Ureter (tissue), 1 donor: ENCODE data around the gene NUP93. TPM values are rescaled to one million over a fixed set of nuclear protein-coding genes. Genes with fewer than 3 reads are reported as not detected.
A peak's percentile ranks its signal among the peaks of the same experiment; 100 is the strongest.

Experiments used
- DNase-seq: peaks from one replicate; pipeline ENCODE4 v3.0.0-alpha.2; 2020; ENCODE audit warnings: low spot score
- total RNA-seq: library from RNA; stranded (reverse); gene quantifications from one replicate; pipeline ENCODE4 v1.2.4, GENCODE V29; 2023
- donor health status: DM: yes; HTN: yes; CAD: no.

The NUP93 gene
- total RNA-seq, result 69.1 TPM

DNA sequence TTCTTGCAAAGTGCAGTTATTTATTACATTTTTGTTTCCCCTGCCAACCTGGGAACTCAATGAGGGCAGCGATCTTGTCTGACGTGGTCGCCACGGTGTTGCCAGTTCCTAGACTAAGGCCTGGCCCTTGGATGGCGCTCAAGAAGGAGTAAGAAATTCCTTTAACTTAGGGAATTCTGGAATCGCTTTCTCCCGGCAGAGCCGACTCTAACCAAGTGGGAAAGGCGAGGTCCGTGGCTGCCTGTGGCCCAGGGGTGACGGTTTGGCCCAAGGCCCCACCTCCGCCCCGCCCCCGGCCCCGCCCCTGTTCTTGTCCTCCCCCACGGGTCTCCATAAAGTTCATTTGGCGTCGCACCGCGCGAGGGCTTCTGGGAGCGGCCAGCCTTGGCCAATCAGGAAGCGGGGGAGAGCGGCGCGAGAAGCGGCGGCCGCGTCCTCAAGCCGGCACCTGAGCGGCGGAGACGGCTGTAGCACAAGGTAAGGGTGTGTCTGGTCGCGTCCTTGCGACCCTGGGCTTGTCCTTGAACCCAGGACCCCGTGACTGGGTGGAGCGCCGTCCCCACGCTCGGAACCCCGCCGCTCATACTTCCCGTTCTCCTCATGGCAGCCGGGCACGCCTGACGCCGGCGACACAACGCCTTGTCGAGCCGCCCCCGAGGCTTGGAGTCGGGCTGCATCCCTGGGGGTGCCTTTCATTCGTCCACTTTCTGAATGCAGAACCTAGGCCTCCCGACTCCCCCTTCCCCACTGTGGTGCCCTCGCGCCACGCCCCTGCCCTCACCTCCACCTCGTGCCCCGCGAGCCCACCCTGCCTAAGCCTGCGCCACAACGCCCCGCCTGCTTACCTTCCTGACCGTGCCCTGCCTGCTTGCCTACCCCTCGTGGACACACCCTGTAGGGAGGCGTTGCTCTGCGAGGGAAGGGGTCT is at the start of gene NUP93:
NUP93 (plus strand) TSS at position 395 of the 928 bp plus-strand sequence. CDS start 18,119 bp downstream, outside the sequence.
- DNase-seq, result peak; percentile 93

- DNase-seq, result peak; percentile 93
Observed at GRCh38 chr16:56681939-56682702, 47.8 kb upstream of the NUP93 start, which contains the start of gene MT1X. Gene MT1X, plus strand, starts transcription at chr16:56682470. Its CDS starts 71 bp downstream, at chr16:56682541.

DNA sequence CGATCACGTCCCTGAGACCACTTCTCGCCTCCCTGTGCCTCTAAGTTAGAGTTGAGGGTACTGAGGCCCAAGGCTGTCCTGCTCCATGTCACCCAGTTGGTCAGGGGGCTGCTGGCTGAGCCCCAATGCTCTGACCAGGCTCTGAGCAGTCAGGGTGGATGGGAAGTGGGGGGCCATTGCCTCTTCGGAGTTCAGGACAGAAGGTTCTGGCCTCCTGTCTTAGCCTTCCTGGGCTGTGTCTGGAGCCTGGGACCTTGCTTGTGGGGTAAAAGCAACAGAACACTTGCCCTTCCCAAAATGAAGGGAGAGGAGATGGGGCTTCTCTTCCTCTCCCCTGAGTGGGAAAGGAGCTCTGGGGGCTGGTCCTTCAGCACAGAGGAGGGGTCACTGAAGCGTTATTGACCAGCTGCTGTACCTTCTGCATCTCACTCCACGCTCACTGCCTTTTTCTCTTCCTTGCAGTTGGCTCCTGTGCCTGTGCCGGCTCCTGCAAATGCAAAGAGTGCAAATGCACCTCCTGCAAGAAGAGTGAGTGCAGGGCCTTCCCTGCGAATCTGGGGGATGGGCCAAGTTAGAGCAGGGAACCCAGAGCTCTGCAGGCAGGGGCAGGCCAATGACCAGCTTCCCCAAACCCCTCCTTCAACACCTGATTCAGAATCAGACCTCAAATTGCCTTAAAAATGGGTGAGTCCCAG is 47.1 kb upstream of the NUP93 start:
- no peak for DNase-seq

GRCh38 chr16:56683424-56684172 is 46.3 kb upstream of the NUP93 start:
- DNase-seq, result no peak

GRCh38 chr16:56684256-56684925 is 45.5 kb upstream of the NUP93 start:
- no peak for DNase-seq

GRCh38 chr16:56684926-56685590 is 44.9 kb upstream of the NUP93 start:
- no peak for DNase-seq

DNA sequence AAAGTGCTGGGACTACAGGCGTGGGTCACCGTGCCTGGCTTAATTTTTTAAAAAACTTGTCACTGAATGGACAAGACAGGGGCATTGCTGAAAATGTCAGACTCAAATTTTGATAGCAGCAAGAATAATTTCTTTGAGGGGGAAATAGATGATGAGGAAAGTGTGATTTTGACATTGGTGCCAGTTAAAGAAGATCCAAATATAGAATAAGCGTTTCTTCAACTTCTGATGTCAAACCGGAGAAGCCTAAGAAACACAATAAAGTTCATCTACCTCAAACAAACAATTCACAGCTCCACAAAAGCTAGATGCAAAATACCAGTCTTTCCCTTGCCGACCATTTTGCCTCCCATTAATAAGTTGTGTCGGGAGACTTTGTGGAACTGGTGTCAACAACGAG is 43.2 kb upstream of the NUP93 start:
- no peak for DNase-seq

- DNase-seq, result no peak
Observed at GRCh38 chr16:56688762-56689161, 41.2 kb upstream of the NUP93 start.

GRCh38 chr16:56689171-56689570 is 40.8 kb upstream of the NUP93 start:
- no peak for DNase-seq

DNA sequence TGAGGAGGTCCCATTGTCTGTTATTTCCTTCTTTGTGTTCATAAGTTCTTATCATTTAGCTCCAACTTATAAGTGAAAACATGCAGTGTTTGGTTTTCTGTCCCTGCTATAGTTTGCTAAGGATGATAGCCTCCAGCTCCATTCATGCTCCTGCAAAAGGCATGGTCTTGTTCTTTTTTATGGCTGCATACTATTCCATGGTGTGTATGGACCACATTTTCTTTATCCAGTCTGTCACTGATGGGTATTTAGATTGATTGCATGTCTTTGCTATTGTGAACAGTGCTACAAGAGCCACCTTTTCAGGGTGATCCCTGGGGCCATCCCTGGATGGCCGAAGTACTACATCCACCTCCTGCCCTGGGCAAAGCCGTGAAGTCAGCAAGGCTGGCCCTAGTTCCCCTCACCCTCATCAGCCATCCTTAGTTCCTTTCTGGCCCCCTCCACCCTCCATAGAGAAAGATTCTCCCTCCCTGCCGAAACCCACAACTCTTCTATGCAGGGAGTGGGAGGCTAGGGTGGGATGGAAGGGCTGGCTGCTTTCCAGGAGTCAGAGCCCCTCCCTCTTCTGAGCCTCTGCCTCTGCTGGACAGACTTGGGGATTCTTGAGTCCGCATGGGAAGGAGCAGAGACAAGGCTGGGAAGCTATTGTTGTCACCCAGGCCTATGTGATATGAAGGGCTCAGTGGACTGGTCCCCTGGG is 39.4 kb upstream of the NUP93 start:
- DNase-seq, result no peak

GRCh38 chr16:56691885-56692284 is 38.0 kb upstream of the NUP93 start:
- DNase-seq, result peak; percentile 57

GRCh38 chr16:56695246-56695645 is 34.7 kb upstream of the NUP93 start:
- DNase-seq, result no peak

DNA sequence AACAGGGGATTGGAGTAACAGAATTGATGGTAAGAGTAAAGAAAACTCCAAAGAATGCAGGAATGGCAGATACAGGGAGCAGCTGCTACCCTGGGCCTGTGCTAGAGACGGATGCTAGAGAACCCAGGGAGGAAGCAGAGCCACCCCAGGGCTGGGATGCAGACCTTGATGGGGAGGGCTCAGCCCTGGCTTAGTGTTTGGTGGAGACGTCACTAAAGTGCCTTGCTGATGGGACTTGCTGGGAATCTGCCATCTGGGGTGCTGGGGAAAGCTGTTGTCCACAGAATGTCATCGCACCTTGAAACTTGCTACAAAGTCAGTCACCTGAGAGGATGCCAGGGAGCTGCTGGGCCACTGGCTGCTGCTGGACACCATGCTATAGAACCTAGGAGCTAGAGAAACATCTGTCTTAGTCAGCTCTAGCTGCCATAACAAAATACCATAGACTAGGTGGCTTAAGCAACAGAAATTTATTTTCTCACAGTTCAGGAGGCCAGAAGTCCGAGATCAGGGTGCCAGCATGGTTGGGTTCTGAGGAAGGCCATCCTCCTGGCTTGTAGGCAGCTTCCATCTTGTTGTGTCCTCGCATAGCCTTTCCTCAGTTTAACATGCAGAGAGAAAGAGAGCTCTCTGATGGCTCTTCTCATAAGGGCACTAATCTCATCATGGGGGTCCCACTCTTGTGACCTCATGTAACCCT is 32.3 kb upstream of the NUP93 start:
- no peak for DNase-seq

DNA sequence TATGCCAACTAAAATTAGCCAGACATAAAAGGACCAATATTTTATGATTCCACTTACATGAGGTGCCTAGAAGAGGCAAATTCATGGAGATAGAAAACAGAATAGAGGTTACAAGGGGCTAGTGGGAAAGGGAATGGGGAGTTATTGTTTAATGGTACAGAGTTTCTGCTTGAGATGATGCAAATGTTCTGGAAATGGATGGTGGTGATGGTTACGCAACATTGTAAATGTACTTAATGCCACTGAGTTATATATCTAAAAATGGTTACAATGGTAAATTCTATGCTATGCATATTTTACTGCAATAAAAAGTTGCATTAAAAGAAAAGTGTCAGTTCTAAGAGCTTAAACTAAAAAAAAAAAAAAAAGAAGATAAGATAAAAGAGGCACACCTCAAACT is 29.7 kb upstream of the NUP93 start:
- no peak for DNase-seq

- no peak for DNase-seq
Observed at GRCh38 chr16:56700631-56701030, 29.3 kb upstream of the NUP93 start.

- no peak for DNase-seq
Observed at GRCh38 chr16:56701534-56701933, 28.4 kb upstream of the NUP93 start.

DNA sequence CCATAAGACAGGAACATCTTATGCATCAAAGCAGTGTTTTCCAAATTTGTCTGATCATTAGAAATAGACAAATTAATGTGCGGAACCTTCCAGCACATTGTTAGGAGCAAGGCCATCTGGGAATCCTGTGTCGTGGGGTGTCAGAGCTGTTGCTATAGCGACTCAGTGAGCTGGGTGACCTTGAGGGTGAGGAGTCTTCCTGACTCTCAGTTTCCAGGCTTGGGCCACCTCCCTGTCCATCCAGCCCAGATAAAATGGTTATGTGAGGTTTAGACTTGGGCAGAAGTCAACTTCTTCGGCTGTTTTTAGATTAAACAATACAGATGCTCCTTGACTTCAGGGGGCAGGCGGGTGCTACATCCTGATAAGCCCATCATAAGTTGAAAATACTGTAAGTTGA is 27.1 kb upstream of the NUP93 start:
- no peak for DNase-seq

DNA sequence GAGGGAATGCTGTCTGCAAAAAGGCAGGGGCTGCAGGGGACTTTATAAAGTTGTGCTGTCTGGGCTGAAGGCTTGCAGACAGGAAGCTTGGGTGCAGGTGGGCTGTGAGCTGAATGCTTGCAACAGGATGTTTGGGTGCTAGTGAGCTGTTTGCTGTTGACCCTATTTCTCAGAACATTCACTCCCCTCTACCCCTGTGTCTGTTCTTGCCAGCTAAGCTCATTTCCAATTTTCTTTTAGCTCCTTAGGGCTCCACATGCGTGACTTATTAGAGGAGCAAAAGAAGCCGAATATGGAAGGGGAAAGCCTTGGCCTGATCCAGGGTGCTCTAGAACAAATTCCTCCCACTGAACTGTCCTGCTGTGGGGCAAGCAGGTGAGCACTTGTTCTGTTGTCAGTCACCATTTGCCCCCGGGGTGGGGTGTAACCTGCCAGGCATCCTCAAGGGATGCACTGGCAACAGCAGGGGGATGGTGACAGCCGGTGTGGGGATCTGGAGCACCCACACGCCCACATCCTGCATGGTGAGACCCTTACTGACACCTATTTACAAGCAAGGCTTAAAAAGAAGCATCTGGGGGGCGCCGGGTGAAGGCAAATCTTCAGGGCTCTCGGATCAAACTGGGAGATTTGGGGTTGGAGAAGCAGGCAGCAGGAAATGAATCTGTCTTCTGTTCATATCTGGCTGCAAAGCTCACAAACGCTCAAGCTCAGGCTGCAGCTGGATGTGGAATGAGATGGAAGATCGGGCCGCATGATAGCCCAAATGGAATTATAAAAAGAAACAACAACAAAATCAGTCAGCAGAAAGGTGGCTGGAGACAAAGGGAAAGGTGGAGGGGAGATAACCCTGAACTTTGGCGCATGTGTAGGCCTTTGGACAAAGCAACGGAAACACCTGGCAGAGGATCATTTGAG is 21.1 kb upstream of the NUP93 start:
- DNase-seq, result no peak
